GM18858 (cell line): ENCODE data around the gene DMD.

Source experiments
- ATAC-seq: cut with Tn5 transposase; IDR thresholded peaks from one replicate; pipeline ENCODE4 v1.9.1; 2021; ENCODE audit not compliant: unreplicated experiment

Gene DMD

DNA sequence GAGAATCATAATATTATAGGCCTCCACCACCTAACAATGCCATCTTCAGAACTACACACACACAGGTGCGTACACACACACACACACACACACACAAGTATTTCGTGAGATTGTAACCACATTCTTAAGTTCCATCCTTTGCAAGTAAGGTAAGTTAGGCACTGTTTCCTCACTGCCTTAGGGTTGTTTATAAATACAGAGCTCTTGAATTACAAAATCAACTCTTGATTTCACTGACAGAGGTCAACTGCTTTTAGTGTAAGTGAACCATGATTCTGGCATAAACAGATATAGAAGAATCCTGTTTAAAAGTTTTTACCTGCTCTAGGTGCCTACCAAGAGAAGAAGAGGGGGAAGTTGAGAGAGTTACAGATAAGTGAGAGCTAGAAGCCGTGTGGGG, 166.1 kb downstream of the DMD start:
- no peak for ATAC-seq

DNA sequence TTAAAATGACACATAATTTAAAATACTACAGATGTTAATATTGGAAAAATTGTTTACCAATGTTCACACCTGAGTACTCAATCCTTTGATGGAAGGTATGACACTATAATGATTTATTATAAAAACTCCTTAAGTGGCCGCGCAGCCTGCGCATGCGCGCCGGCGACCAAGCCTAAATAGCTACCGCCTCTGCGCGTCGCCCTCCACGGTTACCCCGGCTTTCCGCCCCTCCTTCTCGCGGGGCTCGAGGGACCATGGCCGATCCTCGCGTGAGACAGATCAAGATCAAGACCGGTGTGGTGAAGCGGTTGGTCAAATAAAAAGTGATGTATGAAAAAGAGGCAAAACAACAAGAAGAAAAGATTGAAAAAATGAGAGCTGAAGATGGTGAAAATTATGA, 170.2 kb downstream of the DMD start:
- ATAC-seq: no peak

DNA sequence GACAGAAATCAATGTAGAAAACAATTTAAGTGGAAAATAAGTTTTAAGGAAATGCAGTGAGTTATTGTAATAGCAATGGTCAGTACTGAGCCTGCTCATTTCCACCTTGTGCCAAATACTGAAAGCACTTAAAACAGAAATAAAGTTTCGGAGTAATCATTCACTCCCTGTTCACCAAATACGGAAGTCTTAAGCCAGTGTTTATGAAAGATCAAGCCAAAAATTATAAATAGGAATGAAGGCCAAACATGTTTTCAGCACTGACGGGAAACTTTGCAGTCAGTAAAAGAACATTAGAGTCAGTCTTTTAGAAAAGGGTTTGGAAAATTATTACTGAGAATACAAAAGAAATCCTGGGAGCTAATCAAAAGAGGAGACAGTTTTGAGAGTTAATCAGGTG, 178.6 kb downstream of the DMD start:
- ATAC-seq: no peak

DNA sequence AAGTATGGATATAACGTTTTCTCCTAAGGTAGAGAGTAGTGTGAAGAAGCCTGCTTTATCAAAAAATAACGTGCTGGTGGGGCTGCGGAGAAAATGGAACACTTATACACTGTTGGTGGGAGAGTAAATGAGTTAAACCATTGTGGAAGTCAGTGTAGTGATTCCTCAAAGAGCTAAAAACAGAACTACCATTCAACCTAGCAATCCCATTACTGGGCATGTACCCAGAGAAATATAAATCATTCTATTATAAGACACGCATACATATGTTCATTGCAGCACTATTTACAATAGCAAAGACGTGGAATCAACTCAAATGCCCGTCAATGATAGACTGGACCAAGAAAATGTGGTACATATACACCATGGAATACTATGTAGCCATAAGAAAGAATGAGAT, 196.4 kb downstream of the DMD start:
- ATAC-seq: no peak

DNA sequence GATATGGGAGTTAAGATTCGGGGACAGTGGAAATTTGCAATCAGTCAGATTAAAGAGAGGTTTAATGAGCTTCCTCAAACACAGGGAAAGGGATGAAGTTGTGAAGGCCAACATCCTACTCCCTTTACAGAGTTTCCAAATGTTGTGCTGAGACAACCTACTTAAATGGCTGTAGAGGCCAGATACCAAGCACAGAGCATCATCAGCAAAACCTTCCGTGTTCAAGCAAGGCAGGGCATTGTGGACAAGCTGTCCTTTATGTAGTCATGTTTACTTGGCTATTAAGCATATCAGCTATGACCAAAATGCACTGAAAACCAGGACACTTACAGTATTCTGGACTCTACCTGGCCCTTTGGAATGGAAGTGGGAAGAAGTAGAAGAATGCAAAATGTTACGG, 197.3 kb downstream of the DMD start:
- ATAC-seq: no peak

DNA sequence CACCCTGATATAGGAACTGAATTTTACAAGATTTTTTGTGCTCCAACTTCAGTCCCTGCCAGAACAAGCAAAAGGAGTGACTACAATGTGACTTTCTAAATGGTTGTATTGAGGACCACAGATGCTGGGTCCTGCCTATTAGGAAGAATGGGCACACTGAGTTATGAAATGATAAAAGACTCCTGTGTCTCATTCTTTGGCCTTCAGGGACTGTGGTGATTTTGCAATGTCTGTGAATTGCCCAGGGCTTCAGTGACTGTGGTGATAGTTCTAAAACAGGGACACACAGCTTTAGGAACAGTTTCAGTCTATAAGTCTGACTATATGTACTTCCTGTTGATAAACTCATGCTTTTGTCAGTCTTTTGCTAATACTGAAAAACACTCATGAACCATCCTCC, 210.2 kb downstream of the DMD start:
- no peak for ATAC-seq

DNA sequence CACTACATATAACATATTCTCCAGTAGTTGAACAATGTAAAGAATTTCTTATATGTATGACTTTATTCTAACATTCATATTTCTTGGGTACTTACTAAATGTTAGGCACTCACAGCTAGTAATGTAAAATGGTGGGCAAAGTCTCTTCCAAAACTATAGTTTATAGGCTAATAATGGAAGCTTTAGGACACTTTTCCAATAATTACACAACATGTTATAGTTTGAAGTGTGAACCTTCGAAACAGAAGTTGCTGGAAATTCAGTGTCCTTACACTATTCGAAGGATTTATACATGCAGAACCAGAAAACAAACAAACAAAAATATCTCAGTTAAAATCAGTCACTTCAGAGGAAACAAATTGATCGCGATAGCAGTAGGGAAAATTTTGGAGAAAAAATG, 212.6 kb downstream of the DMD start:
- no peak for ATAC-seq

DNA sequence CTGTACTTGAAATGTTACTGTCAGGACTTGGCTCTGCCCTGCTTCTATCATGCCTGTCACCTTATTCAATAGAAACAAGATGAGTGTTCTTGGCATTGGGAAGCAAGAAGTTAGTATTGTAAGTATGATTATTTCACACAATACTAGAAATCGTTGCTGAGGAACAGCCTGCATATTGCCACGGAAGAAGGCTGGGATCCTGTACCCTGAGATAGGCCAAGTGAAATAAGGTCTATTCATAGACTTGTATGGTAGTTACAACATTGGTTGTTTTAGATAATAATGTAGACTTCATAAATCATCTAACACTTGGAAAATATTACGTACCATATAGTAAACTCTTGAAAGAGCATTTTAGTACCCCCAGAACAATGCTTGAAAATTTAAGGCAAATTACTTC, 215.9 kb downstream of the DMD start:
- no peak for ATAC-seq

DNA sequence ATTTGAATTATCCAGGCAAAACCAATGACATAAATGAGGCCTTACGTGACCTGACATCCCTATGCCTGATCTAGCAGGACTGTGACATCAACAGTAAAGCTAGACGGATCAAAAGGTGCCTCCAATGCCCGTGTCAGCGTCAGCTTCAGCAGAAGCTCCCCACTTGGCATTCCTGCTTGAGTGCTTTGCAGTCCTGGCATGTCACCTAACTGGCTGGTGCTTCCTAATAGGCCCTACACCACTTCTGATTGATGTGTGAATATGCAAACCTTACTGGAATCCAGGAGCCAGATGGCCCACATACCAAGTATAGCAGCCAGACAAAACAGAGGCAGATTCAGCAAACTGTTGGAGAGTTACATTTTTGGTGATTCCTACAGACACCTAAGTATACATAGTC, 224.2 kb downstream of the DMD start:
- ATAC-seq: no peak

DNA sequence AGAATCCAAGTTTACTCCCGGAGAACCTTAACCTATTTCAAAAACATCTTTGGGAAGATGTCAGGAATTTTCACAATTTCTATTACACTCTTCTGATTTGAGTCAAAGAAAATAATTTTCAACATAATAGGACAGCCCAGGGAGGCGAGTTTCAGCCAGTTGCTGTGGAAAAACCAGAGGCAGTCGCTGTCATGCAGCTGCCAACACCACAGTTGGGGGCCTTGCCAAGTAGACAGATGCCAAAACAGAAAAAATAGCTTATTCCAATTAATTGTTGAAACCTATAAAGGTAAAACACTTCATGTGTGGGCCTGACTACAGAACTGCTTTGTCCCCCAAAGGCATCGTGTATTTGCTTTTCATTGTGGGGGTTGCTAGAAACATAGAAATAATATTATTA, 225.8 kb downstream of the DMD start:
- no peak for ATAC-seq

DNA sequence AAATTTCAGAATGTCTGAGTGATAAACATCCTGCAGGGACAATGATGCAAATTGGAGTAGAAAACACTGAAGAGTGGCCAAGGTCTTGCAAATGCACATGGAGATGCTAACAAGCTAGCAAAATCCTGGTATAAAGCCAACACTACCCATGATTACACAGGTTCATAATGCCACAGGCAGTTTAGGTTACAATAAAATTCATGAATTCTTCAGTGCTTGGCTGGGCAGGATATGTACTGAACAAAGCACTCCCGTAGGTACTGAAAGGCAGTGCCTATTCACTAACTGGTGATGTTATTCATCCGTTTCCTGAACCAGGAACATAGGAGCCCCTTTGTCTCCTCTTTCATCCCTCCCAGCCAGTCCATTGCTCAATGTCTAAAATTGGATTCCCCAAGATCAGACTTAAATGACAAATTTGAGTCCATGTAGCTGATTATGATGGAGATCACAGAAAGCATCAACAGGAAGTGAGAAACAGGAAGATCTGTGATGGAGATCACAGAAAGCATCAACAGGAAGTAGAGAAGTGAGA, 244.5 kb downstream of the DMD start:
- ATAC-seq: no peak

DNA sequence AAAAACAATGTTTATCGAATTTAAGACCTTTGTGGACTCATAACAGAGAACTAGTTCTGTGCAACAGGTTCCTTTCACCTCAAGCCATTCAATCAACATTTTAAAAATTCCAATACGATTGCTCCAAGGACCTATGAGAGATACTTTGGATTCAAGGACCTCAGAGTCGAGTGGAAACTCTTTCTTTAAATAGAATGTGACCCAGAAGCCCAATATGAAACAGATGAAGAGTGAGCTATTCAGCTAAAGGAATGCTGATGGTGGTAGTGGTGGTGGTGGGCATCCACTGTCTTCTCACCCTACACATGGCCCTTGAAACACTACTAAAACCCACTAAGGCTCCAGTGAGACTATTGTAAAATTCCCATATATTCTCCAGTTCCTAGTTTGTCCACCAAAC, 257.2 kb downstream of the DMD start:
- ATAC-seq: no peak

DNA sequence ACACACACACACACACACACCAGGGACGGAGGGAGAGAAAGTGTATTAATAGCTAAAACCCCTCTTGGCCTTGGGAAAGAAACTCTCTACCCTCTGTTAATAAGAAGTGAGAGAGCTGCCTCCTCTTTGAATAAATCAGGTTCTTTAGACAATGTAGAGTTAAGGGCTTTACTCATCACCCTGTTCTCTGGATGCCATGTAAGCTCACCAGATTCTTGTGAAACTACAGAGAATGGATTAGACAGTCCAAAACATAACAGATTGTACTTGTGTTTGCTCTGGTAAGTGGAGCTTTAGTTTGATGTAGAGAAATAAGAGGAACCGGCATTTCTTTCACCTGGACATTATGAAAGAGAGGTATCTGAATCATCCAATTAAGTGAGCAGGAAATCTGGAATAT, 263.2 kb downstream of the DMD start:
- no peak for ATAC-seq

DNA sequence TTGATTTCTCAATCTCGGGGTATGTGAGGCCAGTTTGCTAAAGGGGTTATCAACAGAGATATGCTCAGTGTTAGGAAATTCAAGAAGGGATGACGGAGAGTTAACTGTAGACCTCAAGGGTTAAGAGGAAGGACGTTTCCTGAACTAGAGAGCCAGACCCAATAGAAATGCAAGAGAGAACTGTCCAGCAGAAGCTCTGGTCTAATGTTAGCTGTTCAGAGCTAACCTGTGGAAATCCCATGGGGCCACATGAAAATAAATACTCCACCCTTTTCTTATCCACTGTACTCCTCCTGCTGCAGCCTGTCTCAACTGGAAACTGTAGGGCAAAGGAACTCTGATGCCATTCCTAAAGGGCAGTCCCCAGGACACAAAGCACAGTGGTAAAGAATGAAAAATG, 274.3 kb downstream of the DMD start:
- ATAC-seq: no peak

DNA sequence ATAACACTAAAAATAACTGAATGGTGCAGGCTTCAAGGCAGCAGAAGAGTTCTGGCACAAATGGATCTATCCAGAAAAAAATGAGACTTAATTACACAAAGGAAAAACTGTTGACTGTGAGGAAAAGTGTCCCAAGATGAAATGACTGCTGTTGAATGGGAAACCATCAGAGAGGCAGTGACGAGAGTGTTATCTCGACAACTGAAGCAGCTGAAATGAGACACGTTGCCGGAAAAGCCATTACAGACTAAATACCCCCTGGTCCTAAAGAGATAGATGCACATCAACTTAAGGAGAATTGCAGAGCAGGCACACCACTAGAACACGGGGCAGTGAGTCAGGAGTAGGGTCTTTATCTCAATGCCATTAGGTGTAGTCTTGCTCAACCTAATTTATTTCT, 277.8 kb downstream of the DMD start:
- ATAC-seq: no peak

DNA sequence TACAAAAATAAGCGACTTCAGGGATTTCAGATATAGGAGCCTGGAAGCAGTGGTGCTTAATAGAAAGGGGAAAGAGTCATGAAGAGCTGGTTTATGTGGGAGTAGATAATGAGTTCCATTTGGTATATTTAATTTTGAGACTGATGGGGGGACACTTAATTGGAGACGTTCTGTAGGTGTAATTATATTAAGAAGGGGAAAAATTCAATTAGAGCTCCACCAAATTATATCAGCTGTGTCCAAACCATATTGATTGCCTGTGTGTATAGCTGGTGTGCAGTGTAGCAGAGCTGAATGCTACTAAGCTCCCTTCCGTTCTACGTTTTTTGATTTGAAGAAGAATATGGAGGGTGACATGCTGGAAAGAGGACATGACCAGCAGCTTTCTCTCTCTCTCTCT, 282.3 kb downstream of the DMD start:
- no peak for ATAC-seq

DNA sequence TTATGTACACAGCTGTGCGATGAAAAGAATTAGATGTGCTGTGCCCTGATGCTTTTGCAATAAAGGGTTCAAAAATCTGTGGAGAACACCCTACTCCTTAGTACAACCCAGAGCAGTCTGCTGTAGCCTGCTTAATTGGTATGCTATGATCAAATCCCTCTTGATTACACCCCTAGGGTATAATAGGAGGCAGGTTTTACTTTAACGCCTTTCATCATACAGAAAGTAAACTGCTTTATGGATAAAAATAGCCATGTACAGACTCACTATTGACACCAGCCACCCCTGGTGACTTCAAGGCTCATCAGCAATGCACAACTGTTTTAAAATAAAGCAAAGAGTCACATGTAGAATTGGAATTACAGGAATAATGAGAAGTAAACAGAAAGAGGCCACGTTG, 315.3 kb downstream of the DMD start:
- no peak for ATAC-seq

DNA sequence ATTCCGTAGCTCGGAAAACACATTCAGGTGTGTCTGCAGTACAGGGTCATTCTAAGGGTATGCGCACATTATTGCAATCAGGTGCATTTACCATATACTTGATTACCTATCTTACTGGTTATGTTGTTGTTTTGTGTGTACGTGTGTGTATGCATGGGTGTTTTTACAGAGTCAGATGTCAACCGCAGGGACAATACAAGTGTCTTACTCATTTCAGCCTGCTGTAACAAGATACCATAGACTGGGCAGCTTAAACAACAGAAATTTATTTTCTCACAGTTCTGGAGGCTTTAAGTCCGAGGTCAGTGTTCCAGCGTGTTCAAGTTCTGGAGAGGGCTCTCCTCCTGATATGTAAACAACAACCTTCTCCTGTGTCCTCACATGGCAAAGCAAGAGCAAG, 316.7 kb downstream of the DMD start:
- no peak for ATAC-seq

DNA sequence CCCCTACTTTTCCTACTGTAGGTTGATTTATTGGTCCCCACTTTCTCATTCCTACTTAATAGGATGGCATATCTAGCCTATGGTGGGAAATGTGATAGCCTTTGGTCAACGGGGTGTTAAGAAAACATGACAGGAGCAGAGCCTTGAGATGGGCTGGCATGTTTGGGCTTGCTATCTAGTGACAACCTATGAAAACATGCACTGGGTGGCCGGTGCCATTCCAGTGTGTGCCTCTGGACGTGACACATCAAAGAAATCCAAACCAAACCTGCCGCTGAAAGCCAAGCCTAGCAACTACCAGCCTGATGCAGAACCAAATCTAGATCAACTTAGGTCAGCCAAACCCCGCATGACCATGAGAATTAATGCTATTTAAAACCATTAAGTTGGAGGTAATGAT, 317.6 kb downstream of the DMD start:
- ATAC-seq: no peak

DNA sequence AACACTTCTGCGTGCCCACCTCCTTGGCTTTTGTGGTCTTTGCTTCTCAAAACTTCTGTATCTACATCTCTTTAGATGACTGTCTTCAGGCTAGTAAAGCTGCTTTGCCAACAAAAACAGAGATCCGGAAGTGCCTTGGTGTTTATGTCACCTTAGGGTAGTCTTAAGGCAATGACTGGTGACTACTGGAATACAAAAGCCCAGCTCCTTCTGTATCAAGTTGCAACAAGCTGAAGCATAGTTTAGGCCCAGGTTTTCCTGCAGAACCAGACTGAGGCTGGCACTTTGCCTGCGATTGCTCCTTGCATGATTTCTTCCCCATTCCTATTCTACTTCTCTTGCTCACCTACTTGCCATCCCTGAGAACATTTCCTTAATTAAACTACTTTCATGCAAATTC, 333.8 kb downstream of the DMD start:
- no peak for ATAC-seq

DNA sequence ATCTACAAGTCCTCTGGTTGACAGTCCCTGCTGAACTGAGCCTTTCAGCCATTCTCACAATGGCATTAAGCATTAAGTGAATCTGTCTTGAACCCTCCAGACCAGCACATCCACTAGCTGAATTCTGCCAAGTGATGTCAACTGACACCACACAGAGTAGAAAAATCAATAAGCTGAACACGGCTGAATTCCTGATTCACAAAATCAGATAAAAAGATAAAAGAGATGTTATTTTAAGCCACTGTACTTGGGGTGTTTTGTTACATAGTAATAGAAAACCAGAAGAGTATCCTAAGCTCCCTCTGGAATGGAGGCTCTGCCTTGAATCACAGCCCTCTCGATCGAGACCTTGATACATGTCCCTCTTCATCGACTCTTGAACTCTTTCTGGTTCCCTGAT, 336.5 kb downstream of the DMD start:
- ATAC-seq: no peak

DNA sequence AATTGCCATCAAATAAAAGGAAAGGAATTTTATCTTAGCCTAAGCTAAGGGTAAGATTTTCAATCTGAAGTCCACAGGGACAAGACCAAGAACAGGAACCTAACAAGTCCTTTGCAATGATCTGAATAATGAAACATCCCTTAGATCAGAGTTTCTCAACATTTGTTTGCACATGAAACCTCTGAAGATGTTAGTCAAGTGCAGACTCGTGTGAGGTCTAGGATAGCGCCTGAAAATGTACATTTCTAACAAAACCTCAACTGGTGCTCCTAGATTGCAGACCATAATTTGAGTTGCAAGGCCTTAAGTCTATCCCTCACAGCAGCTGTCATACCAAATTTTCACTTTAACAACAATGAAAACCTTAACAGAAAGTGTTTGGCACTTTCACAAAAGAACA, 337.6 kb downstream of the DMD start:
- ATAC-seq: no peak

DNA sequence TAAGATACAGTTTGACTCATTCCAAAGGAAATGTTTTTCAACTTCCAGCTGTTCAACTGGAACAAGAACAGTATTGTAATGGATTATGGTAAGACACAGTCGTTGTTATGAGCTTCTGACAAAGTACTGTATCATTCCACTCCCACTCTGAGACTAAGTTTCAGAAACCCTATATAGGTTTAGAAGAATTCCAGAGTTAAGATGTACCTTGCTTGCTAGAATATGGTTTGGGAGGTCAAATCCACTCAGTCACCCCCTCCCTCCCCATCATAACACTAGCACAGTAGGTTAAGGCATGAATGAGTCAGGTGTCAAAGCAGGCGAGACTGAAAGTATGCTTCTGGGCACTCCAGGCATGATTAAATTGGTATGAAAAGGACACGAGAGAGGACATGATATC, 339.7 kb downstream of the DMD start:
- ATAC-seq: no peak

DNA sequence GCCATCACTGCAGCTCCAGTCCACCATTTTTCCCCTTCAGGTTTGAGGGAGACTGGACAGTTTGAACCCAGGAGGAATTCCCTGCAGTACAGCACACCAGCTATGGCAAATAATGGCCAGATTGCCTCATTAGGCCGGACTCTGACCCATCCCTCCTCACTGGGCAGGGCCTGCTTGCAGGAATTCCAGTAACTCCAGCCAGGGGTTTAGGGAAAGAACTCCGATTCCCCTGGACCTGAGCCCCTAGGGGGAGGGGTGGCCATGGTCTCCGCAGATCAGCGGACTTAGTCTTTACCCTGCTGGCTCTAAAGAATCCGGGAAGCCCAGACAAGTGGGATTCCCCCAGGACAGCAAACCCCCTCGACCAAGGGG, 342.8 kb downstream of the DMD start:
- ATAC-seq: no peak
